Osteoblast (primary cell): Measurements from ENCODE around the gene TLE7. TPM values are rescaled to one million over a fixed set of nuclear protein-coding genes. Genes with fewer than 3 reads are reported as not detected.

Experiments used
- DNase-seq: peaks from one replicate; pipeline ENCODE4 v3.0.0; 2011; ENCODE audit warnings: low spot score, mixed read lengths; ENCODE audit not compliant: insufficient read length; ENCODE audit errors: missing footprints
- H2AFZ ChIP-seq: 2 replicates; pipeline ENCODE4 v1.6.0; 2011; ENCODE audit warnings: mild to moderate bottlenecking, low read length
- H3K27ac ChIP-seq: 2 replicates; pipeline ENCODE4 v1.5.1; 2011; ENCODE audit warnings: mild to moderate bottlenecking, low read depth, low read length, moderate library complexity
- H3K27me3 ChIP-seq: 2 replicates; pipeline ENCODE4 v1.6.0; 2012; ENCODE audit warnings: mild to moderate bottlenecking, control low read depth, inconsistent platforms, low read length, moderate library complexity; ENCODE audit not compliant: insufficient read depth
- H3K36me3 ChIP-seq: 2 replicates; pipeline ENCODE4 v1.5.1; 2011; ENCODE audit warnings: mild to moderate bottlenecking, low read length, control low read depth, moderate library complexity; ENCODE audit not compliant: insufficient read depth
- H3K4me1 ChIP-seq: 2 replicates; pipeline ENCODE4 v1.5.1; 2011; ENCODE audit warnings: mild to moderate bottlenecking, low read length, control low read depth, moderate library complexity; ENCODE audit not compliant: insufficient read depth
- H3K4me2 ChIP-seq: 2 replicates; pipeline ENCODE4 v1.6.0; 2011; ENCODE audit warnings: mild to moderate bottlenecking, low read length; ENCODE audit not compliant: insufficient read depth
- H3K4me3 ChIP-seq: fragments of 200-600 bp; sonication (generic); 3 replicates; pipeline ENCODE4 v1.5.1; 2012; ENCODE audit warnings: mild to moderate bottlenecking, low read length, inconsistent platforms; ENCODE audit not compliant: insufficient read depth
- H3K79me2 ChIP-seq: 2 replicates; pipeline ENCODE4 v1.6.0; 2012; ENCODE audit warnings: mild to moderate bottlenecking, low read length, control low read depth, inconsistent platforms; ENCODE audit not compliant: insufficient read depth
- H3K9me3 ChIP-seq: 2 replicates; pipeline ENCODE4 v1.5.1; 2011; ENCODE audit warnings: low read depth, low read length, control low read depth
- H4K20me1 ChIP-seq: 2 replicates; pipeline ENCODE4 v1.6.0; 2012; ENCODE audit warnings: mild to moderate bottlenecking, low read length, control low read depth; ENCODE audit not compliant: insufficient read depth
- total RNA-seq: library from RNA; depleted of rRNA; stranded (reverse); fragments of >200 nt; gene quantifications from 2 replicates; pipeline ENCODE4 v1.2.3, GENCODE V29; 2012
- TF ChIP-seq, protein P1 (sequence below): IDR thresholded peaks from 2 replicates; pipeline ENCODE4 v1.5.1; 2011; ENCODE audit warnings: mild to moderate bottlenecking, low read depth, low read length, moderate library complexity; ENCODE audit errors: extremely low read depth

TLE7 gene
- total RNA-seq, 1 donor = not detected

DNA sequence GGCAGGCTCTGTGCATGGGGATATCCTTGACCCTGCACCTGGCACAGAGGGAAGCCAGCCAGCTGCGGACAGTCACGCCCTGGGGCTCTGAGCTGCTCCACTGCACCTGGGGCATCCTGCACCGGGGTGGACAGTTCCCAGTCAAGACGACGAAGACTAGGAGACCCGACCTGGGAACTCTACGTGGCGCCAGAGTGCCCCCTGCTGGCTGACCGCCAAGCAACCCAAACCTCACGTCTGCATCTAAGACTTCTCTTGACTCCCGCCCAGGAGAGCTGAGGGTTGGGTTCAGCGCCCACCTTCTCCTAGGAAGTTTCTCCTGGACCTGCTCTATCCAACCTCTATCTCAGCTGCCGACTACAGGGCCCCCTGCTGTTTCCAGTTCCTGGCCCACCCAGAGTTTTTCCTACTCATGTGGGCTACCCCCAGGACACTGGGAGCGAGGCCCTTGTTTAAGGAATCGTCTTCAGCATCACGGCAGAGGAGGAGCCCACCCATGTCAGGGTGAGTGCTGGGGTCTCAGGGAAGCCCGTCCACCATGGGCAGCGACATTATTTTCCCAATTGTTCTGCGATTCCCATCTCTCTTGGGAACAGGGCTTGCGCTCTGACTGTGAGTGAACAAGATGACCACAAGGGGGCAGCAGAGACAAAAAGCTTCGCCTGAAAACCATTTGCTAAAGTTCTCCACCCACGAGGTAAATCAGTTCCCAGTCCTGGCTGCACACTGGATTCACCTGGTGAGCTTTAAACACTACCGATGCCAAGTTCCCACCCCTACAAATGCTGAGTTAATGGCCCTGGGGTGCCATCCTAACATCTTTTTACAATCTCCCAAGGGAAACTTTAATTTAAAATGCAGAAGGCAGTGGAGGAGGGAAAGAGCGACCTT lies 29.3 kb downstream of the TLE7 start:
- Histone ChIP-seq H4K20me1 (no peaks in the 10 kb centered on the region), H3K4me2 (no peak overlapping the region), H3K36me3 (no peaks in the 10 kb centered on the region), H3K9me3 (no peaks in the 10 kb centered on the region), H3K27ac (no peak overlapping the region), H3K79me2 (no peaks in the 10 kb centered on the region), H2AFZ (no peak overlapping the region), H3K4me3 (no peak overlapping the region), H3K27me3 (peaks cover 13% of the 10 kb centered on the region), H3K4me1 (no peaks in the 10 kb centered on the region)
- peak; percentile 98 for DNase-seq
- TF ChIP-seq, protein P1, sequence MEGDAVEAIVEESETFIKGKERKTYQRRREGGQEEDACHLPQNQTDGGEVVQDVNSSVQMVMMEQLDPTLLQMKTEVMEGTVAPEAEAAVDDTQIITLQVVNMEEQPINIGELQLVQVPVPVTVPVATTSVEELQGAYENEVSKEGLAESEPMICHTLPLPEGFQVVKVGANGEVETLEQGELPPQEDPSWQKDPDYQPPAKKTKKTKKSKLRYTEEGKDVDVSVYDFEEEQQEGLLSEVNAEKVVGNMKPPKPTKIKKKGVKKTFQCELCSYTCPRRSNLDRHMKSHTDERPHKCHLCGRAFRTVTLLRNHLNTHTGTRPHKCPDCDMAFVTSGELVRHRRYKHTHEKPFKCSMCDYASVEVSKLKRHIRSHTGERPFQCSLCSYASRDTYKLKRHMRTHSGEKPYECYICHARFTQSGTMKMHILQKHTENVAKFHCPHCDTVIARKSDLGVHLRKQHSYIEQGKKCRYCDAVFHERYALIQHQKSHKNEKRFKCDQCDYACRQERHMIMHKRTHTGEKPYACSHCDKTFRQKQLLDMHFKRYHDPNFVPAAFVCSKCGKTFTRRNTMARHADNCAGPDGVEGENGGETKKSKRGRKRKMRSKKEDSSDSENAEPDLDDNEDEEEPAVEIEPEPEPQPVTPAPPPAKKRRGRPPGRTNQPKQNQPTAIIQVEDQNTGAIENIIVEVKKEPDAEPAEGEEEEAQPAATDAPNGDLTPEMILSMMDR = peak; percentile 82

DNA sequence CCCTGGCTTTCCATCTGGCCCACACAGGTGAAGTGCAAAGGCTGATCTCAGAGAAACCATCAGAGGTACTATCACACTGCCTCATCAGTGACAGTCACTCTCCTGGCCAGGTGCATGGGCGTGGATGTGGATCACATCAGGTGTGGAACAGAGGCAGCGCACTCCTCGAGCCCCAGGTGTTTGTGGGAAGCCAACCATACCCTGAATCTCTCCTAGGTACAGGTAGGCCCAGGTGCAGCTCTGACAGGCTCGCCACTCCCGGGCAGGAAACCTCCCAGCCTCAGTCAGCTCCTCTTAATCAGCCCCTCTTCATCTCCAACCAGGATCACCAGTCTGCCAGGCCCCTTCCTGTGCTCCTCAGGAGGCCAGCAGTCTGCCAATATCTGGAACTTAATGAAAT lies 31.7 kb downstream of the TLE7 start:
- no peaks in the 10 kb centered on the region for H3K79me2 ChIP-seq
- DNase-seq = peak; percentile 65
- H4K20me1 ChIP-seq = no peaks in the 10 kb centered on the region
- no peak overlapping the region for H3K4me3 ChIP-seq
- H3K9me3 ChIP-seq = no peaks in the 10 kb centered on the region
- H3K36me3 ChIP-seq = no peaks in the 10 kb centered on the region
- TF ChIP-seq, protein P1 = no peak
- H3K4me2 ChIP-seq = no peak overlapping the region
- peaks cover 13% of the 10 kb centered on the region for H3K27me3 ChIP-seq
- H3K27ac ChIP-seq = no peak overlapping the region
- H2AFZ ChIP-seq = no peak overlapping the region
- H3K4me1 ChIP-seq = no peaks in the 10 kb centered on the region

DNA sequence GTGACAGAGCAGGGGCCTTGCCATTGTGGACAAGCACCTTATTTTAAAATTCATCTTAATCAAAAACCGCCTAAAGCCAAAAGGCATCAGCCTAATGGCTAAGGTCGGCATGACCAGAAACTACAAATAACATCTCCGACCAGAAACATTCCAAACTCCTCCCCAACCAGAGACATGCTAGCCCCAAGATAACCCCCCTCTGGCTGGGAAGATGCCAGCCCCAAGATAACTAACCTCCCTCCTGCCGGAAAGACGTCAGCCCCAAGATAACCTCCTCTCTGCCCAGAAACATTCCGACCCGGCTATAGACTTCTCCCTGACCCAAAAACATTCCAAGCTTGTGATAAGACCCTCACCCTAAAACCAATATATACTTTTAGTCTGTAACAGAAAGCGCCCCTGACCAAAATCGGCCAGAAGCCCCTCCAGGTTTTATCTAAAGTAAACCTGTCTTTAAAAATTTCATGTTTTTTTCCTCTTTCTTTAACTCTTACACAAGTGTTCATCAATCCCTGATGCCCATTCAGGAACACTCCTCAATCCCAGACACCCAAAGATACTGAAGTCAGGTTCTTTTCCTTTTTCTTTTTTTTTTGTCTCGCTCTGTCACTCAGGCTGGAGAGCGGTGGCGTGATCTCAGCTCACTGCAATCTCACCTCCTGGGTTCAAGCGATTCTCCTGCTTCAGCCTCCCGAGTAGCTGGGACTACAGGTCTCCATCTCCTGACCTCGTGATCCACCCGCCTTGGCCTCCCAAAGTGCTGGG lies 32.7 kb downstream of the TLE7 start:
- TF ChIP-seq, protein P1 = no peak
- Histone ChIP-seq H2AFZ (no peak overlapping the region), H3K9me3 (peaks cover 2% of the 10 kb centered on the region), H3K4me2 (no peak overlapping the region), H3K79me2 (no peaks in the 10 kb centered on the region), H3K4me3 (no peak overlapping the region), H4K20me1 (no peaks in the 10 kb centered on the region), H3K36me3 (no peaks in the 10 kb centered on the region), H3K4me1 (no peaks in the 10 kb centered on the region), H3K27ac (no peak overlapping the region), H3K27me3 (peaks cover 13% of the 10 kb centered on the region)
- DNase-seq = no peak

DNA sequence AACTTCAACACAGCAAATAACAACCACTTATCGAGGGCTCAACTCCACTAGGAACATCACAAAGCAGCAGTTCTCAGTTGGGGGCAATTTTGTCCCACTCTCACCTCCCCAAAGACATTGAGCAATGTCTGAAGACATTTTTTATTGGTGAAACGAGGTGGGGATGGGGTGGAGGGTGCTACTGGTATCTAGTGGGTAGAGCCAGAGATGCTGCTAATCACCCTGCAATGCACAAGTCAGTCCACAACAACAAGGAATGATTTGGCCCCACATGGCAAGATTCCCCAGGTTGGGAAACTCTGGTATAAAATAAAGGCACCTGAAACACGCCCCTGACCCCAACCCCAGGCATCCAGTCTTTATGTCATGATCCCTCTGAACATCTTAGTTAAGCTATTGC lies 33.3 kb downstream of the TLE7 start:
- H3K4me3 ChIP-seq = no peak overlapping the region
- no peak for DNase-seq

More for the DNA sequence above, 33.3 kb downstream of the TLE7 start:
- peaks cover 3% of the 10 kb centered on the region for H3K9me3 ChIP-seq
- H3K27ac ChIP-seq = no peak overlapping the region
- no peak overlapping the region for H2AFZ ChIP-seq
- H3K4me1 ChIP-seq = no peaks in the 10 kb centered on the region
- TF ChIP-seq, protein P1 = no peak
- H3K36me3 ChIP-seq = no peaks in the 10 kb centered on the region
- H3K79me2 ChIP-seq = no peaks in the 10 kb centered on the region
- H3K4me2 ChIP-seq = no peak overlapping the region
- H4K20me1 ChIP-seq = no peaks in the 10 kb centered on the region
- H3K27me3 ChIP-seq = peaks cover 13% of the 10 kb centered on the region
